Mucosa of rectum (tissue), 2 donors: ENCODE data around the gene KLHL40.

Experiments
- H3K27ac ChIP-seq, 2 donors: one replicate each; pipeline ENCODE4 v1.7.0; 2013; ENCODE audit warnings: inconsistent platforms in 2 of 2, low read depth in 2 of 2, low read length in 2 of 2
- H3K27me3 ChIP-seq, 2 donors: one replicate each; pipeline ENCODE4 v1.7.0; 2013; ENCODE audit warnings: low read length in 2 of 2; ENCODE audit not compliant: control insufficient read depth in 2 of 2, insufficient read depth in 2 of 2
- H3K36me3 ChIP-seq, 2 donors: one replicate each; pipeline ENCODE4 v1.7.0; 2013; ENCODE audit warnings: low read length in 2 of 2; ENCODE audit not compliant: control insufficient read depth in 2 of 2, insufficient read depth in 2 of 2
- H3K4me1 ChIP-seq, 2 donors: one replicate each; pipeline ENCODE4 v1.7.0; 2013; ENCODE audit warnings: low read length in 2 of 2, mild to moderate bottlenecking in 1 of 2; ENCODE audit not compliant: control insufficient read depth in 2 of 2, insufficient read depth in 2 of 2
- H3K4me3 ChIP-seq, 2 donors: one replicate each; pipeline ENCODE4 v1.7.0; 2013; ENCODE audit warnings: low read length in 2 of 2
- H3K9ac ChIP-seq, 2 donors: one replicate each; pipeline ENCODE4 v1.7.0; 2013; ENCODE audit warnings: low read length in 2 of 2, low read depth in 1 of 2, mild to moderate bottlenecking in 1 of 2
- H3K9me3 ChIP-seq, 2 donors: one replicate each; pipeline ENCODE4 v1.7.0; 2013; ENCODE audit warnings: low read length in 2 of 2; ENCODE audit not compliant: control insufficient read depth in 2 of 2
- donor health status: healthy.
- donor health status: Normal muscosa, but diverticular disease.

Gene KLHL40

GRCh38 chr3:42704136-42704841, 19.0 kb downstream of the KLHL40 start:
- H3K27me3 ChIP-seq: no peaks in the 10 kb centered on the region
- H3K9ac ChIP-seq: no peak overlapping the region
- H3K36me3 ChIP-seq: no peaks in the 10 kb centered on the region
- no peak overlapping the region for H3K27ac ChIP-seq
- no peaks in the 10 kb centered on the region for H3K9me3 ChIP-seq
- no peaks in the 10 kb centered on the region for H3K4me1 ChIP-seq
- no peak overlapping the region for H3K4me3 ChIP-seq

DNA sequence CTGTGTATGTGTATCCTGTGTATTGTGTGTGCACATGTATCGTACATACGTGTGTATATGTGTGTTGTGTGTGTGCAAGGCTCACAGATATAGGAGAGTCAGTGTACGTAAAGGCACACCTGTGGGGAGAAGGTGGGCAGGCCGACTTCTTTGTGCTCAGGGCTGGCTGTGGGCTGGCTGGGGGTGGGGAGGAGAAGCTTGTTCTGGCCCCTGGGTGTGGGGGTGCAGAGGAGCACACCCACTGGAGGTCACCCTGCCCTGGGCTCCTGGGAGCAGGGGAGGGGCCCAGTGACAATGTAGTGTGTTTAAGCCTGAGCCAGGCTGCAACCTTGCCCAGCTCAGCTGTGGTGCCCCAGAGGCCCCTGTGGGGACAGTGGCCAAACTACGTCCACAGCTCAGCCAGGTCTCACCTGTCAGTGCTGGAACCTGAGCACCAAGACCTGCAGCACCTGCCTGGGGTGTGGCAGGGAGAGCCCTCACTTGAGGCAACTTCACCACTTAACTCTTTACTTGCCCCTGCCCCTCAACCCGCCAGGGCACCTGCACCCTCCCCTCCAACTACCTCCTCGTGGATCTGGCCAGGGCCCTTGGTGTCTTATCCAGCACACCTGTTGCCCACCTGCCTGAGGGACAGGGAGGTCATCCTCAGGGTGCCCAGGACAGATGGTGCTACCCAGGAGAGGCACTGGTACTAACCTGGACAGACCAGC, 19.9 kb downstream of the KLHL40 start:
- Histone ChIP-seq H3K27me3 (no peaks in the 10 kb centered on the region), H3K4me1 (no peaks in the 10 kb centered on the region), H3K4me3 (no peak overlapping the region), H3K9ac (no peak overlapping the region), H3K9me3 (no peaks in the 10 kb centered on the region), H3K27ac (no peak overlapping the region), H3K36me3 (no peaks in the 10 kb centered on the region)

DNA sequence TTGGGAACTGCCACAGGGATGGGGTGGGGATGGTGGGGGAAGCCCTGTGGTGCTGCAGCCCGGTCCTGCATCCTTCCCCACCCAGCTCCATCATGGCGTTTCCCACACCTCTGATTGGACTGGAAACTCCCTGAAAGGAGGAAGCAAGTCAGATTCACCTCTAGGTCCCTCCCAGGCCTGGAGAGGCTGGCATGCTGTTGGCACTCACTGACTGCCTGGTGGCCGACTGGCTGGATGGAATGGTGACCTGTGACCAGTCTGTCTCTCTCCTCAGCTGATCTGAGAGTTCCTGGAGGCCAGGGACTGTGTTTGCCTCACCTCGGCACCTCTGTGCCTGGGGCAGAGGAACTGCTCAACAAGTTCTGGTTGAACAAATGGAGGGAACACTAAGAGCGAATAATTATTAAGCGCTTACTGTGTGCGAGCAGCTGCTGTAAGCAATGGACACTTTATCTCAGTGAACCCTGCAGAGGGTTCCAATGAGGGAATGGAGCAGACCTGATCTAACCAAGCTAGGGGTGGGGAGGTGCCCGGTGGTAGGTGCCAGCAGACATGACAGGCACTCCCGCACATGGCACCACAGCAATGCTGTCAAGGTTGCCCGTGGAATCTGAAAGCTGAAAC, 20.7 kb downstream of the KLHL40 start:
- no peaks in the 10 kb centered on the region for H3K36me3 ChIP-seq
- H3K27me3 ChIP-seq: no peaks in the 10 kb centered on the region
- no peaks in the 10 kb centered on the region for H3K9me3 ChIP-seq
- H3K4me1 ChIP-seq: no peaks in the 10 kb centered on the region
- H3K4me3 ChIP-seq: no peak overlapping the region
- H3K9ac ChIP-seq: no peak overlapping the region
- H3K27ac ChIP-seq: no peak overlapping the region

DNA sequence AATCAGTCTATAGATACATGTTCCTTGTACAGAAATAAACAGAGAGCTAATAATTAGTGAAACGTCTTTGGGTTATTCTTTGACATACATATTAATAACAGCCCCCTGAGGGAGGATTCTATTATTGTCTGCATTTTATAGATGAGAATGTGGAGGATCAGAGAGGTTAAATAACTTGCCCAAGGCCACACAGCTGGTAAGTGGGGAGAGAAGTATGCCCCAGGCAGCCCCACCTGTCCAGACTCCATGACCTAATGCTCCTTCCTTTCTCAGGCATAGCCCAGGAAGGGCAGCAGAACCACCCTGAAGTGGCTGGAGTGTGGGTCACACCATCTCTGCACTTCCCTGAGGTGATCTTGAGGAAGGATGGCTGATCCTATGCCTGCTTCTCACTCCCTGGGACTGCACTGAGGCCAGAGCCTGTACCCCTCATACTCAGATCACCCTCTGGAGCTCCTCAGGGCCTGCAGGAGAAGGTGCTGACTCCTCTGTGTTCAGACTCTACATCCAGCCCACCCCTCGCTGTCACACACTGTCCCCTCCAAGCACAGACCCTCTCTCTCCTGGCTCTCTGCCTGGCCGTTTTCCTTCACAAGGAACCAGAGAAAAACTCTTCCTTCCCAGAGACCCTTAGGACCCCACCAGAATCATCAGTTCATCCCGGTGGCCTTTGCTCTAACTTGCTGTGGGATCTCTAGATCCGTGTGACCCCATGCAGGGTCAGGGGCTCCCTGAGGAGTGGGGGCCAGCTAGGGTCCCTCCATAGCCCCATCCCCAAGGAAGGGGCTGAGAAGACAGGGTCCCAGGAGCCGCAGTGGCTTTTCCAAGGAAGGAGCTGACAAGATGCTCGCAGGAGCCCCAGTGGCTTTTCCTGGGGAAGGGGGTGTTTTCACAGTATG, 21.6 kb downstream of the KLHL40 start:
- H3K4me1 ChIP-seq: no peaks in the 10 kb centered on the region
- no peaks in the 10 kb centered on the region for H3K9me3 ChIP-seq
- H3K27me3 ChIP-seq: no peaks in the 10 kb centered on the region
- H3K9ac ChIP-seq: no peak overlapping the region
- H3K4me3 ChIP-seq: no peak overlapping the region
- no peaks in the 10 kb centered on the region for H3K36me3 ChIP-seq
- H3K27ac ChIP-seq: no peak overlapping the region

- H3K36me3 ChIP-seq: no peaks in the 10 kb centered on the region
- no peaks in the 10 kb centered on the region for H3K9me3 ChIP-seq
- no peaks in the 10 kb centered on the region for H3K4me1 ChIP-seq
- H3K27ac ChIP-seq: no peak overlapping the region
- no peak overlapping the region for H3K4me3 ChIP-seq
- no peaks in the 10 kb centered on the region for H3K27me3 ChIP-seq
- no peak overlapping the region for H3K9ac ChIP-seq
Measured at GRCh38 chr3:42707620-42708355, 22.5 kb downstream of the KLHL40 start.

DNA sequence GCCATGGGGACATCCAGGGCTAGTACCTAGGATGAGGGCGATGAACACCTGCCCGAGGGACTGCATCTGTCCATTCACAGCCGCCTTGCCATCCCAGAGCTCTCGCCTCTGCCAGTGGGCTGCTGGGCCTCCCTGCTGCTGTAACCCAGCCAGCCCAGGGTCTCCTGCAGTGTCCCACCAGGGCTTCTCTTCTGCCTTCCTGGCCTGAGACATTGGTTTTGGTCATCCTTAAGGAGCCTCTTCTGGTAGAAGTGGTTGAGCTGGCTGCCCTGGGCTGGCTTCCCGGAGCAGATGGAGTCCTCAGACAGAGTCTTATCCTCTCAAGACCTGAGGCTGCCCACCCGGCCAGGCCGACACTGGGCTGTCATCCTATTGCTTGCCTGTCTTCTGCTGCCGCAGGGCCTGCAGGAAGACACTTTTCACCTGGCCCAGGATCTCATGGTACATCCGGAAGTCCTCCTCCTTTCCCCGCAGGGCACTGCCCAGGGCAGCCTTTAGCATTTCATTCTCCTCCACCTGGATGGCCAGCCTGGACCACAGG, 23.3 kb downstream of the KLHL40 start:
- no peak overlapping the region for H3K27ac ChIP-seq
- no peak overlapping the region for H3K9ac ChIP-seq
- no peaks in the 10 kb centered on the region for H3K36me3 ChIP-seq
- no peaks in the 10 kb centered on the region for H3K9me3 ChIP-seq
- H3K4me3 ChIP-seq: no peak overlapping the region
- no peaks in the 10 kb centered on the region for H3K27me3 ChIP-seq
- no peaks in the 10 kb centered on the region for H3K4me1 ChIP-seq

GRCh38 chr3:42709621-42710020, 24.3 kb downstream of the KLHL40 start:
- no peak overlapping the region for H3K9ac ChIP-seq
- no peaks in the 10 kb centered on the region for H3K36me3 ChIP-seq
- H3K9me3 ChIP-seq: no peaks in the 10 kb centered on the region
- H3K27ac ChIP-seq: no peak overlapping the region
- H3K4me3 ChIP-seq: no peak overlapping the region
- H3K27me3 ChIP-seq: no peaks in the 10 kb centered on the region
- no peaks in the 10 kb centered on the region for H3K4me1 ChIP-seq

DNA sequence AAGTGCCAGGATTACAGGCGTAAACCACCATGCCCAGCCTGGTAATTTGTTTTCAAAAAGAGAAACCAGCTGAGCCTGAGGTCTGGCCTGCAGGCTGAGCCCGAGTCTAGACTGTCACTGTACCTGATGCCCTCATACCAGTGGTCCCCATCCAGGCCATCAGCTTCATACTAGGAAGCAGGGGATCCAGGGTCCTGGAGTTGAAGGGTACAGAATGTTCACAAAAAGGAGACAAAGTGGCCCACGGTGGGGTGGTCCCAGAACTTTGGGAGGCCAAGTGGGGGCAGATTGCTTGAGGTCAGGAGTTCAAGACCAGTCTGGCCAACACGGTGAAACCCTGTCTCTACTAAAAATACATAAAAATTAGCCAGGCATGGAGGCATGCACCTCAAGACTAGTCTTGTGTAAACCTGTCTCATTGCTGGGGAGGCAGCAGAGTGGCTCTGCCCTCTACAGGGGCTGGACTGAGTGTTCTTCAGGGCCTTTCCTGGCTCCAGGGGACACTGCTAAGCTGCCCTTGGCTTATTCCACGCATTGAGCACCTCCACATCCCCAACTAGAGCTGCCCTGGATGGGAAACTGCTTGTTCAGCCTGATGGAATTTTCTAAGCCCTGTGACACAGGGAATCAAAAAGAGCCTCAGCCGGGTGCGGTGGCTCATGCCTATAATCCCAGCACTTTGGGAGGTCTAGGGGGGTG, 25.1 kb downstream of the KLHL40 start:
- no peaks in the 10 kb centered on the region for H3K27me3 ChIP-seq
- H3K27ac ChIP-seq: no peak overlapping the region
- no peak overlapping the region for H3K9ac ChIP-seq
- H3K4me1 ChIP-seq: no peaks in the 10 kb centered on the region
- no peak overlapping the region for H3K4me3 ChIP-seq
- no peaks in the 10 kb centered on the region for H3K9me3 ChIP-seq
- no peaks in the 10 kb centered on the region for H3K36me3 ChIP-seq
